ENCODE measurements around the gene GAS7.

DNA sequence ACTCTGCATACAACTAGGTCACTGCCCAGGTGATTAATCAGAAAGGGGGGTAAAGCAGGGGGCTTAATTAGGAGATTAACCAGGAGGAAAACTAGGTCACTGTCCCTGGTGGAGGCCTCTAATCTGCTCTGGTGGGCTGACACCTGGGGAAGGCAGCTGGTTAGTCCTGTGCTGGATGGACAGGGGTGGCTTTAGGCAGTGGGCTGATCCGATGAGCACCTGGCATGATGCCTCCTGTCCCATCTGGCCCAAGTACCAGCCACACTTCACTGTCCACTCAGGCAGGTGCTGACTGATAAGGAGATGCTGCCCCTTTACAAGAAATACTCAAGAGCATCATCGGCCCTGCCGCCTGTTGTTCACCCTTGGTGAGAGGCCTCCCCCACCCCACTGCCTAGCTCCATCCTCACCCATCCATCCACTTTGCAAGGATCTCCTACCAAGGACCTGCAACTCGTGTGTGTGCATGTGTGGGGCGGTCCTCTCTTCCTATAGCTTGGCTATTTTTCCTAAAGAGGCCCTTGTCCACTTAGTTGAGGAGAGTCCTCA, 279.5 kb downstream of the GAS7 start:
- TF ChIP-seq, protein P1, sequence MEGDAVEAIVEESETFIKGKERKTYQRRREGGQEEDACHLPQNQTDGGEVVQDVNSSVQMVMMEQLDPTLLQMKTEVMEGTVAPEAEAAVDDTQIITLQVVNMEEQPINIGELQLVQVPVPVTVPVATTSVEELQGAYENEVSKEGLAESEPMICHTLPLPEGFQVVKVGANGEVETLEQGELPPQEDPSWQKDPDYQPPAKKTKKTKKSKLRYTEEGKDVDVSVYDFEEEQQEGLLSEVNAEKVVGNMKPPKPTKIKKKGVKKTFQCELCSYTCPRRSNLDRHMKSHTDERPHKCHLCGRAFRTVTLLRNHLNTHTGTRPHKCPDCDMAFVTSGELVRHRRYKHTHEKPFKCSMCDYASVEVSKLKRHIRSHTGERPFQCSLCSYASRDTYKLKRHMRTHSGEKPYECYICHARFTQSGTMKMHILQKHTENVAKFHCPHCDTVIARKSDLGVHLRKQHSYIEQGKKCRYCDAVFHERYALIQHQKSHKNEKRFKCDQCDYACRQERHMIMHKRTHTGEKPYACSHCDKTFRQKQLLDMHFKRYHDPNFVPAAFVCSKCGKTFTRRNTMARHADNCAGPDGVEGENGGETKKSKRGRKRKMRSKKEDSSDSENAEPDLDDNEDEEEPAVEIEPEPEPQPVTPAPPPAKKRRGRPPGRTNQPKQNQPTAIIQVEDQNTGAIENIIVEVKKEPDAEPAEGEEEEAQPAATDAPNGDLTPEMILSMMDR (IDR thresholded peaks at IDR 0.05): no peak
- no peak for TF ChIP-seq POLR2A (IDR thresholded peaks at IDR 0.05)

All from tibial nerve (tissue), 3 donors.